H1 (cell line): ENCODE results near the gene SLC11A1. TPM values are rescaled to one million over a fixed set of nuclear protein-coding genes. Genes with fewer than 3 reads are reported as not detected.
A peak's percentile ranks its signal among the peaks of the same experiment; 100 is the strongest.

Experiments used
- CTCF ChIA-PET: fragments of 300-600 bp; sonication (Branson Sonifier 250); formaldehyde crosslinking; loops from one replicate; lab custom pipeline; 2021; ENCODE audit not compliant: partially characterized antibody; lab: Charles Lee
- POLR2A ChIA-PET: fragments of 300-600 bp; sonication (Branson Sonifier 250); formaldehyde crosslinking; loops from one replicate; lab custom pipeline; 2021; ENCODE audit warnings: inconsistent platforms; ENCODE audit not compliant: partially characterized antibody; lab: Charles Lee
- DNase-seq, 2 experiments: peaks; one replicate each; pipeline versions ENCODE4 v3.0.0 to v3.0.0-alpha.2; 2010 to 2022; ENCODE audit warnings: low spot score in 2 of 2, low read depth in 1 of 2, mixed read lengths in 1 of 2
- FAIRE-seq: peaks from 2 replicates; lab custom pipeline; 2011; peaks lifted over from hg19 to GRCh38; lab: Jason Lieb, UNC
- H2AFZ ChIP-seq: 2 replicates; pipeline ENCODE4 v1.8.1; 2012; ENCODE audit warnings: low read length, inconsistent platforms
- H2AK5ac ChIP-seq: 2 replicates; pipeline ENCODE4 v1.6.1; 2013; ENCODE audit warnings: low read depth, low read length
- H2BK120ac ChIP-seq: replicated peaks from 2 replicates; pipeline ENCODE3; 2013; ENCODE audit warnings: low read depth, low read length, inconsistent platforms
- H2BK12ac ChIP-seq: 2 replicates; pipeline ENCODE4 v1.6.1; 2013; ENCODE audit warnings: low read depth, low read length
- H2BK15ac ChIP-seq: 2 replicates; pipeline ENCODE4 v1.6.1; 2013; ENCODE audit warnings: low read length
- H2BK20ac ChIP-seq: 2 replicates; pipeline ENCODE4 v1.6.1; 2013; ENCODE audit warnings: low read length
- H2BK5ac ChIP-seq: 2 replicates; pipeline ENCODE4 v1.6.1; 2013; ENCODE audit warnings: low read depth, low read length
- H3K14ac ChIP-seq: 2 replicates; pipeline ENCODE4 v1.6.1; 2013; ENCODE audit warnings: inconsistent platforms; ENCODE audit not compliant: insufficient read length
- H3K18ac ChIP-seq: 2 replicates; pipeline ENCODE4 v1.6.1; 2013; ENCODE audit warnings: low read length; ENCODE audit errors: extremely low read depth
- H3K23ac ChIP-seq: 2 replicates; pipeline ENCODE4 v1.6.1; 2013; ENCODE audit warnings: inconsistent platforms; ENCODE audit not compliant: insufficient read length
- H3K23me2 ChIP-seq: 2 replicates; pipeline ENCODE4 v1.6.1; 2013; ENCODE audit warnings: low read depth, low read length
- H3K27ac ChIP-seq: 2 replicates; pipeline ENCODE4 v1.6.1; 2011; ENCODE audit warnings: low read depth, low read length, inconsistent platforms
- H3K27me3 ChIP-seq, 4 experiments: replicated peaks in 1 of 4; 1 replicate in 1 of 4; 2 replicates in 3 of 4; pipeline versions ENCODE4 v1.6.1 to v1.8.1; 2011 to 2013; ENCODE audit warnings: low read length in 3 of 4, mild to moderate bottlenecking in 3 of 4, inconsistent platforms in 2 of 4, mixed read lengths in 2 of 4, moderate library complexity in 1 of 4; ENCODE audit not compliant: control insufficient read depth in 3 of 4, insufficient read depth in 3 of 4; ENCODE audit errors: extremely low read depth in 1 of 4
- H3K36me3 ChIP-seq, 4 experiments: 2 replicates each; pipeline versions ENCODE4 v1.6.1 to v1.8.1; 2011 to 2013; ENCODE audit warnings: mild to moderate bottlenecking in 4 of 4, low read length in 3 of 4, moderate library complexity in 2 of 4, control low read depth in 1 of 4, inconsistent platforms in 1 of 4; ENCODE audit not compliant: insufficient read depth in 4 of 4, control insufficient read depth in 2 of 4
- H3K4ac ChIP-seq: replicated peaks from 2 replicates; pipeline ENCODE3; 2013; ENCODE audit warnings: low read length, low read depth, mixed read lengths, inconsistent platforms; ENCODE audit not compliant: insufficient read length
- H3K4me1 ChIP-seq, 4 experiments: replicated peaks in 1 of 4; 1 replicate in 1 of 4; 2 replicates in 3 of 4; pipeline versions ENCODE4 v1.6.1 to v1.8.1; 2011 to 2013; ENCODE audit warnings: low read length in 3 of 4, inconsistent platforms in 2 of 4, mixed read lengths in 1 of 4; ENCODE audit not compliant: insufficient read depth in 4 of 4, control insufficient read depth in 3 of 4
- H3K4me2 ChIP-seq, 2 experiments: 2 replicates each; pipeline versions ENCODE4 v1.6.1 to v1.8.1; 2011 to 2013; ENCODE audit warnings: low read depth in 2 of 2, low read length in 2 of 2, control low read depth in 1 of 2, inconsistent platforms in 1 of 2, mild to moderate bottlenecking in 1 of 2; ENCODE audit not compliant: insufficient read depth in 1 of 2
- H3K4me3 ChIP-seq, 4 experiments: fragments of 200-600, 300-600 bp in 1 of 4; sonication (generic), shearing (Covaris generic), sonication (Bioruptor Twin) in 1 of 4; 2 replicates each; pipeline versions ENCODE4 v1.5.1 to v1.8.1; 2011 to 2016; ENCODE audit warnings: low read length in 4 of 4, low read depth in 3 of 4, control low read depth in 2 of 4, inconsistent platforms in 2 of 4, mild to moderate bottlenecking in 2 of 4, mixed read lengths in 1 of 4, moderate library complexity in 1 of 4; ENCODE audit not compliant: insufficient read depth in 2 of 4; ENCODE audit errors: extremely low read depth in 1 of 4
- H3K56ac ChIP-seq: replicated peaks from 2 replicates; pipeline ENCODE3; 2013; ENCODE audit warnings: low read depth, mild to moderate bottlenecking, mixed read lengths, low read length, inconsistent platforms; ENCODE audit not compliant: insufficient read length
- H3K79me1 ChIP-seq: 2 replicates; pipeline ENCODE4 v1.6.1; 2013; ENCODE audit warnings: low read depth, low read length, control low read depth
- H3K79me2 ChIP-seq, 2 experiments: 2 replicates each; pipeline versions ENCODE4 v1.6.1 to v1.8.1; 2012 to 2013; ENCODE audit warnings: low read length in 2 of 2, mild to moderate bottlenecking in 2 of 2, inconsistent platforms in 1 of 2; ENCODE audit not compliant: insufficient read depth in 2 of 2, control insufficient read depth in 1 of 2
- H3K9ac ChIP-seq, 4 experiments: replicated peaks in 1 of 4; 1 replicate in 1 of 4; 2 replicates in 3 of 4; pipeline versions ENCODE4 v1.6.1 to v1.8.1; 2011 to 2013; ENCODE audit warnings: low read depth in 3 of 4, low read length in 3 of 4, control low read depth in 2 of 4, mild to moderate bottlenecking in 2 of 4, moderate library complexity in 2 of 4, inconsistent platforms in 1 of 4; ENCODE audit errors: extremely low read depth in 1 of 4
- H3K9me3 ChIP-seq, 2 experiments: 2 replicates each; pipeline versions ENCODE4 v1.6.1 to v1.8.1; 2012 to 2013; ENCODE audit warnings: mild to moderate bottlenecking in 2 of 2, moderate library complexity in 2 of 2, control low read depth in 1 of 2, inconsistent platforms in 1 of 2, low read depth in 1 of 2, low read length in 1 of 2, mixed read lengths in 1 of 2; ENCODE audit not compliant: insufficient read depth in 2 of 2
- H4K20me1 ChIP-seq, 2 experiments: replicated peaks in 1 of 2; 2 replicates each; pipeline versions ENCODE3 to v1.8.1; 2011 to 2013; ENCODE audit warnings: inconsistent platforms in 2 of 2, low read length in 2 of 2, mild to moderate bottlenecking in 1 of 2; ENCODE audit not compliant: insufficient read depth in 2 of 2, control insufficient read depth in 1 of 2
- H4K5ac ChIP-seq: 2 replicates; pipeline ENCODE4 v1.6.1; 2013; ENCODE audit warnings: low read length, low read depth, mixed read lengths, inconsistent platforms; ENCODE audit not compliant: insufficient read length
- H4K8ac ChIP-seq: 2 replicates; pipeline ENCODE4 v1.8.0; 2013; ENCODE audit warnings: mild to moderate bottlenecking, moderate library complexity, low read length, inconsistent platforms; ENCODE audit not compliant: insufficient read depth; ENCODE audit errors: extremely low read depth
- H4K91ac ChIP-seq: replicated peaks from 2 replicates; pipeline ENCODE3; 2013; ENCODE audit warnings: low read length, mixed read lengths, inconsistent platforms; ENCODE audit not compliant: insufficient read length
- ASH2L ChIP-seq: fragments of 200-600, 300-600 bp; sonication (generic); IDR thresholded peaks from one replicate; pipeline ENCODE4 v1.7.1; 2017; ENCODE audit warnings: low read length
- EP300 ChIP-seq, 2 experiments: IDR thresholded peaks; 1 replicate in 1 of 2; 2 replicates in 1 of 2; pipeline ENCODE4 v1.6.1; 2011 to 2012; ENCODE audit warnings: low read depth in 2 of 2, low read length in 2 of 2, mild to moderate bottlenecking in 2 of 2, borderline replicate concordance in 1 of 2, inconsistent platforms in 1 of 2, moderate library complexity in 1 of 2
- KDM4A ChIP-seq: IDR thresholded peaks from one replicate; pipeline ENCODE4 v1.7.1; 2012; ENCODE audit warnings: low read depth, mild to moderate bottlenecking, moderate library complexity, low read length, inconsistent platforms; ENCODE audit not compliant: severe bottlenecking
- NANOG ChIP-seq: IDR thresholded peaks from 2 replicates; pipeline ENCODE4 v1.6.1; 2011; ENCODE audit warnings: low read length, low read depth, mild to moderate bottlenecking, inconsistent platforms; ENCODE audit not compliant: insufficient read depth, poor library complexity, severe bottlenecking
- PHF8 ChIP-seq: fragments of 200-600 bp; sonication (generic); conservative IDR thresholded peaks from 2 replicates; pipeline ENCODE4 v1.7.1; 2012; ENCODE audit warnings: low read depth, mild to moderate bottlenecking, inconsistent platforms, low read length, moderate library complexity
- POU5F1 ChIP-seq: IDR thresholded peaks from 2 replicates; pipeline ENCODE4 v1.6.1; 2011; ENCODE audit warnings: low read depth, mild to moderate bottlenecking, low read length, moderate library complexity
- RNF2 ChIP-seq: fragments of 200-900, 300-1000 bp; sonication (generic); IDR thresholded peaks from 2 replicates; pipeline ENCODE4 v1.7.1; 2016; ENCODE audit warnings: borderline replicate concordance, low read depth, mild to moderate bottlenecking, antibody characterized with exemption, low read length; ENCODE audit not compliant: poor library complexity, severe bottlenecking; ENCODE audit errors: missing control alignments
- RXRA ChIP-seq: IDR thresholded peaks from 2 replicates; pipeline ENCODE4 v1.6.1; 2011; ENCODE audit warnings: low read depth, mild to moderate bottlenecking, low read length, moderate library complexity; ENCODE audit not compliant: insufficient read depth
- SUZ12 ChIP-seq: fragments of 200-600 bp; sonication (generic); IDR thresholded peaks from 2 replicates; pipeline ENCODE4 v1.6.1; 2012; ENCODE audit warnings: mild to moderate bottlenecking, inconsistent platforms, low read length, moderate library complexity, mixed read lengths
- TCF12 ChIP-seq: IDR thresholded peaks from 2 replicates; pipeline ENCODE4 v1.6.1; 2011; ENCODE audit warnings: low read depth, mild to moderate bottlenecking, low read length
- TEAD4 ChIP-seq: IDR thresholded peaks from 2 replicates; pipeline ENCODE4 v1.6.1; 2012; ENCODE audit warnings: low read depth, low read length, inconsistent platforms, mixed read lengths
- ZNF274 ChIP-seq: IDR thresholded peaks from 2 replicates; pipeline ENCODE4 v1.7.0; 2012; ENCODE audit warnings: low read length, borderline replicate concordance; ENCODE audit errors: extremely low read depth
- WGBS, 2 experiments: shearing (Covaris generic) in 1 of 2; methylation state at CpG; one replicate each; pipeline versions ENCODE4 v1.1.6 to v1.1.7; 2013 to 2015; ENCODE audit warnings: low lambda C conversion rate in 2 of 2, mixed read lengths in 2 of 2, inconsistent platforms in 1 of 2, low coverage in 1 of 2, missing lambda C conversion rate in 1 of 2; ENCODE audit not compliant: insufficient replicate concordance in 2 of 2, insufficient coverage in 1 of 2, insufficient read length in 1 of 2; ENCODE audit errors: extremely low coverage in 1 of 2, missing lambda C conversion rate in 1 of 2; 5-methylcytosine and 5-hydroxymethylcytosine counted together
- polyA plus RNA-seq, 7 experiments: library from polyadenylated mRNA; depleted of rRNA in 3 of 7; stranded (reverse) in 5 of 7; unstranded in 2 of 7; fragments of >200 nt in 5 of 7; fragments of 200-250 nt in 2 of 7; gene quantifications; 1 replicate in 5 of 7; 2 replicates in 1 of 7; 4 replicates in 1 of 7; pipeline versions ENCODE4 v1.2.1 to v1.2.3, GENCODE V29; 2011 to 2013; ENCODE audit warnings: missing spikeins in 2 of 7, mixed read lengths in 2 of 7
- total RNA-seq: library from RNA; stranded (reverse); fragmentation: NEBNext Ultra II Directional; extraction: Animal tissue kit (Norgen Biotek cat#: 25700); gene quantifications from 2 replicates; pipeline ENCODE4 v1.2.1, GENCODE V29; 2021

The SLC11A1 gene
- total and polyA plus RNA-seq, 2 of the 8 experiments (the other 6 are each of a cell fraction or from before 2014, with no cell fraction given), result 0.20 to 0.43 TPM

GRCh38 chr2:218419630-218420216, 37.6 kb downstream of the SLC11A1 start:
- H4K5ac ChIP-seq, result no peak overlapping the region
- H3K14ac ChIP-seq, result no peak overlapping the region
- H4K20me1 ChIP-seq, result no peaks in the 10 kb centered on the region
- no peak overlapping the region for H3K4me3 ChIP-seq
- H3K56ac ChIP-seq, result no peak overlapping the region
- no peak overlapping the region for H3K27ac ChIP-seq
- no peaks in the 10 kb centered on the region for H3K23me2 ChIP-seq
- H2BK5ac ChIP-seq, result no peak overlapping the region
- no peak overlapping the region; the same call in 1 of the 2 replicates for H2BK15ac ChIP-seq
- no peak overlapping the region; the same call in 1 of the 2 replicates for H2AFZ ChIP-seq
- H2BK20ac ChIP-seq, result no peak overlapping the region
- H3K9me3 ChIP-seq, result no peaks in the 10 kb centered on the region
- H3K79me1 ChIP-seq, result no peaks in the 10 kb centered on the region; the same call in 1 of the 2 replicates
- no peak overlapping the region for H3K4me2 ChIP-seq
- H2BK120ac ChIP-seq, result no peak overlapping the region
- peak overlapping the region; percentile 13 for H3K4ac ChIP-seq
- H2AK5ac ChIP-seq, result no peak overlapping the region
- POLR2A ChIA-PET, result interaction anchor here (1.0 to 1.8 kb wide), 2 partner anchors 8 to 13 kb away, joined by 4 to 7 read pairs; no protein-coding TSS in a partner anchor
- H3K36me3 ChIP-seq, result no peaks in the 10 kb centered on the region
- H2BK12ac ChIP-seq, result no peak overlapping the region
- WGBS, 2 experiments, result 94% methylated on average over 7 of the region's 7 CpGs; no CpG with 5 or more reads in 1 of the 2 experiments
- H3K4me1 ChIP-seq, result peaks cover 0 to 10% (median 2%) of the 10 kb centered on the region in 4 experiments; a peak in 2 of 7 replicates
- CTCF ChIA-PET, result interaction anchor here (1.0 kb wide), 1 partner anchor 8 kb away, joined by 3 read pairs; no protein-coding TSS in a partner anchor
- no peak overlapping the region for H3K18ac ChIP-seq
- H4K91ac ChIP-seq, result peak overlapping the region; percentile 34
- H3K27me3 ChIP-seq, result no peaks in the 10 kb centered on the region
- DNase-seq (no peak), FAIRE-seq (no peak)
- no peaks in the 10 kb centered on the region for H3K79me2 ChIP-seq
- no peak overlapping the region; a peak in 1 of 7 replicates for H3K9ac ChIP-seq
- no peak overlapping the region for H3K23ac ChIP-seq
- 0 out of 2 replicates have a peak overlapping the region, but pooled peaks have one; percentile 20 for H4K8ac ChIP-seq
- TF ChIP-seq RXRA (no peak), PHF8 (no peak), TEAD4 (no peak), NANOG (no peak), KDM4A (no peak), SUZ12 (no peak), RNF2 (no peak), EP300 (IDR thresholded peaks at IDR 0.05; ENCODE audit: borderline replicate concordance in 1 of 2, low read depth in 2 of 2, low read length in 2 of 2) (no peak), ASH2L (no peak), POU5F1 (no peak), TCF12 (no peak), ZNF274 (no peak)
